Midbrain (tissue), 1 donor: ENCODE results near the gene THUMPD3.

Source experiments
- DNase-seq: peaks from one replicate; lab custom pipeline; 2025; lab: John Stamatoyannopoulos, UW

The THUMPD3 gene

DNA sequence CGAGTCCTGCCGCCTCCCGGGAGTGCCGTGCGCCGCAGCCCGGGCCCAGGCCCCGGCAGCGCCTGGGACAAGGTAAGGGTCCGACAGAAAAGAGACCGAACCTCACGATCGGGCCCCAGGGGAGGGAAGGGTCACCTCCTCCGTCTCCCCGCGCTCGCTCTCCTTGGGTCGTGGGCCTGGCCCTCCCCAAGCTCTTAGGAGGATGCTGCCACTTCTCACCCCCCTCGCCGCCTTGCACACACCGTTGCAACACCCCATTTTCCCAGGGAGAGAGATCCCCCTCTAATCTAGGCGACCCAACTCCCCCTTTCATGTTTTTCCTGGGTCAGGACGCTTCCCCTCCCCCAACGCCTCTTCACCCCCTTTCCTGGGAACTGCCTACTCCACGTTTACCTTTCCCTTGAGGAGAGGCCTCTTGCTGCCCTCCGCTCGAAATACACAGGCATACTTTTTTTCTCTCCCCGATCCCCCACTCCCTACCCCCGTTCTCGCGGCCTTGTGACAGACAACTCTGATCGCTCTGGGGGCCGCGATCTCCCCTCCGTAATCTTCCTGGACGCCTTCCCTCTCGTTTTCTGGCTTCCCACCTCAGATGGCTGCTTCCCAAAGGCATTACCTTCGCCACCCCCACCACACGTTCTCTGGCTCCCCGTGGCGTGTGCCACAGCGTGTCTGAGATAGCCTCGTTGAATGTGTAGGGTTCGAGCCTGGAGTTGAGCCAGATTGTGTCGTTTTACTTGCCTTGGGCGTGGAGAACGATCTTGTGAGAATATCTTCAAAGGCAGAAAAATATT lies 35.2 kb downstream of the THUMPD3 start:
- no peak for DNase-seq

DNA sequence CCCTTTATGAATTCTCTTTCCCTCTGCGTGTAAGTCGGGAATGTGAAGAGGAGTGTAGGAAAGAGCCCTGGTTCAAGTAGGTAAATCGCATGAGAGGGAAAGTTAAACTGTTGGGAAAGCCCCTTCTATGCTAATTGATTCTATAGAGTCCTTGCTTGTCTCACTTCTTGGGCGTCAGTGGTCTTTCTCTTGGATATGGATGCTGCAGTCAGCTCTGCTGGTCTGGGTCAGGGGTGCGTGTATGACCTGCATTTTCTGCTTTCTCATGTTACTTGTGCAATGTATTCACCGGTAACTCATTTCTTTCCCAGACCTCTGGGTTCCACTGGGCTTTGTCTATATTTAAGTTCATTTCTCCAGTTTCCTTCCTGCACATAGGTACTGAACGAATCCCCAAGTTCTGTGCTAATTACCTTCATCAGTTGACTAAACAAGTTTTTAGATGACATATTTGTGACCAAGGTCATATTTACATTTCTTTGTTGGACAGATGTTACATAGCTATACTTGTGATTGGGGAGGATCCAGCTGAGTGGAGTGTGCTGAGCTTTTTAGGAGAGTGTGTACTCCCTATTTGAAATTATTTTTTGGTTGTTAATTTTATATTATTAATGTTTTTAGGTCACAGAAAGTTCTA lies 36.0 kb downstream of the THUMPD3 start:
- peak; percentile 11 for DNase-seq

DNA sequence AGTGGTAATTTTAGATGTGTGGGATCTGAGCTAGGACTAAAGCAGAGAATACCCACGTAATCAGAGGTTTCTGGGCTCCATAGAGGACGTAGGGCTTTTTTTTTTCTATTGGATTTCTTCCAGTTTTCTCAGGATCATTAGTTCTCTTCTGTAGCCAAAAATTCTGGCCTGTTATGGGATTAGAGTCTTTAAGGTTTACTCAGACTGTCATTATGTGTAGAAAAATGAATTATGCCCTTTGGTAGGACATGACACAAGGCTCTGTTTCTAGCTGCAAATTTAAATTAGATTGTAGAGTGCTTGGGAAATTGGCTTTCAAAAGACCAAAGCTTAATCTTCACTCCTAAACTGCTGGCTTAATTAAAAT lies 36.5 kb downstream of the THUMPD3 start:
- no peak for DNase-seq

DNA sequence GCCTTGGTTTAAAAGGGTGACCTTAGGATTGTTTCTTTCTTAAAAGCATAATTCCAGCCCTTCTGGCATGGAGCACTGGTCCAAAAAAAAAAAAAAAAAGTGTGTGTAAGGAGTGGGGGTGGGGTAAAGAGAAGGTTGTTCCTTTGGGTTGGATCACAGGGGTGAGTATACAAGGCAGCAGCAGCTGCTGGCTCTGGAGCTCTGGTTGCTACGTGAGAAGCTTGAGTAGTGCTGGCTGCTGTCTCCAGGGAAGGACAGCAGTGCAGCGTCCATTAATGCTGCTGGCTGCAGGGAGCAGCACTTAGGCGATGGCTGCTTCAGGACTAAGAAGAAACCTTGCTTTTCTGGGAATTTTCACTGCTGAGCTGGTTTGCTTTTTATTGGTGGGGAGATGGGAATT lies 36.9 kb downstream of the THUMPD3 start:
- DNase-seq: peak; percentile 74

DNA sequence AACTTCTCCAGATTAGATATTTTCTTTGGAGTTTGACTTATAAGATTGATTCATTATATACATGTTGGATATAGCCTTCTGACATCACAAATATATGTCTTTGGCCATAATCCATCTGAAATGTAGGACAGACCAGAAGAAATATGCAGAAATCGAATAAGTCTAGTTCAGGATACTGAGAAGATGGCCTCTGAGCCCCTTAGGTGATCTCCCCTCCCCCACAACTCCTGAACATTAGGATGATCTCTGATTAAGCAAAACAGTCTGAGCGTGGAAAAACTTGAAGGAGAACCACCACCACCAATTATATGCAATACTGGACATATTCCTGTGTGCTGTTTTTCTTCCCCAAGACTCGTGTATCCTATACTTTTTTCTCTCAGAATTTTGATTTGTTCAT lies 37.8 kb downstream of the THUMPD3 start:
- no peak for DNase-seq

DNA sequence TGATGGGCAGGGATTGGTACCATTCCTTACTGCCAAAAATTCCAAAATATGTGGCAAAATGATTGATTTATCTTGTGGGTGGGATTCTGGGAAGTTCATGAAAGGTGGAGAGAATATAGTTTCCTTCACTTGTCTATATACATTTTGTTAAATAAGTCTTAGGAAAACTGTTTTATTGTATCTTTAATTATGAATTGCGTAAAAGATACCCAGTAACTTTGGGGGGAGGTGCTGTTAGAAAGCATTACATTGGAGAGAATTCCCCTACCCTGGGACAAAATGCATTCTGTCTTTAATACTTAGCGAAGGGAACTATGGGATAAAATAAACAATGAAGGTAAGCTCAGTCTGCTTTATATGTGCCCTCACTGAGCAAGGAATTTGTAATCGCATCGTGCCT lies 39.1 kb downstream of the THUMPD3 start:
- DNase-seq: no peak

DNA sequence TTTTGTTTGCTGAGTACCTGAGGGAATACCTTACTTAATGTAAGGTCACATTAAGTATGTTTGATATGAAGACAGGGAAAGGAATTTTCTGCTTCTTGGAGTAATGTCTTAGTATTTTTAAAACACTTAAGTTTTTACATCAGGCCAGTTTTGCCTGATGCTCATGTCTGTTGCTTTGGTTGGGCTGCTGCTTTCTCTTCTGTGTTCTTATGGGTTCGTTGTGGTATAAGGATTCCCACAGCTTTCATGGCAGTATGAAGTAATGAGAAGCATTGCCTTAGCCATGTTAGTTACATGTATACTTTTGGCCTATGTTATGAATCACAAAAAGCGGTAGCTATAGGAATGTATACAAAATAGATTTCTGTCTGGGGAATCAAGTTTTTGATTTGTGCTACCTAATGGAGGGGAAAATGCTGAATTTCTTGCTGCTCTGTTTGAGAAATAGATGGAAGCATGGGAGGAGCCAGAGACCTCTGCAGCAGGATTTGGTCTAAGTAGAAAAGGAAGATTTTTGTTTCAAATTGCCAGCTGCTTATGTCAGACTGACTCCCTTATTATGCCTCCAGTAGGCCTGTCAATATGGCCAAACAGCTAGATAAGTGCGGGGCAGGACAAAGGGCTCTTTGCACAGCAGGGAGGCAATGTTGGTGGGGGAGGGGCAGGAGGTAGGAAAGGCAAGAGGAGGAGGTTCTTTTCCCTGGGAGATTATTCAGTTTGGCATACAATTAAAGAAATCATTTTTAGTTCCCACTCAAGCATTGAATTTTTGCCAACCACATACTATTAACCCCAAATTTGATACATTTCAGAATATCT lies 39.8 kb downstream of the THUMPD3 start:
- peak; percentile 45 for DNase-seq

DNA sequence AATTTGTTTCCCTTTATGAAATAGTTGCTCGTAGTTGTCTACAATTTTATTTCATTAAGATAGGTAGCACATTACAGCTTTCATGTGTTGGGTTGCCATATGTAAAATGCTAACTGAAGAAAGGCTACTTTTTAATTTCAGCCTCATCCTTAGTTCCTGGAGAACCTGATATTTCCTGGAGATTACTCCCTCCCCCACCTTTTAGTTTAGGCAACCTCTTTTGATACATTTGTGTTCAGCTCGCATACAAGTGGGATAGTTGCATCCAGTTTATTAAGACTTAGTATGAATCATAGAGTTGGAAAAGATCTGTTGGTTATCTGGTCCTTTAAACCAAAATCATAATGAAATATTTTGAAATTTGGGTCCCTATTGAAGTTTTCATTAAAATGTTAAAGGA lies 40.6 kb downstream of the THUMPD3 start:
- no peak for DNase-seq

DNA sequence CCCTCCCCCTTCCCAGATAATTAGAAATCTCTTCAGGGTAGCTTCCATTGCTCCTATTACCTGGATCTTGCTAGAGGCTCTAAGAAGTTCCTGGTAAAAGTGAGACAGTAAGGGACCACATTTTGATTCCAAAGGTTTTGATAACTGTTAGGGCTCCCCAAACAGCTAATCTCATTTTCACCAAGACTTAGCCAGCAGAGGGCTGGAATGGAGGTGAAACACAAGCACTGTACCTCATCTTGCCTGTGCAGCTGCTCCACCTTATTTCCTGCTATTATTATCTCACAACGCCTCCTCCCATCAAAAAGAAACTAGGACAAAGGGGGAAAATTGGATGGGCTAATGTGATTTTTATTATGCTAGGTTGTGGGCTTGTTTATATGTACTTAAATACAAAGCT lies 41.8 kb downstream of the THUMPD3 start:
- DNase-seq: no peak

DNA sequence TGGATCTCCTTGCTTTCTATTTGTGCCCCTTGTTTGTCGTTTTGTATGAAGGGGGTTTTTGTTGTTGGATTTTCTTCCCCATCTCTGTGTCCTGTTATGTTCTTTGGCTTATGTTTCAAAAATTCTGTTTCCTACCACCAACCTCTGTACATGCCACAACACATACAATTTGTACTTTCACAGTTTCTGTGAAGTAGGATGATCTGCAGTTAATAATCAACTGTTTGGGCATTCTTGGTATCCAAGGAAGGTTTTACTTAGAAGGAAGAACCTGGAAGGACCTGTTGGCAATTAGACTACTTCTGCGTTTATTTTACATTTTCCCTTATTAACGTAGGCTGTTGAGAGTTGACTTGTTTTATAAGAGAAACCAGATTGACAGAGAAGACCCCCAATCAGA lies 42.9 kb downstream of the THUMPD3 start:
- no peak for DNase-seq

DNA sequence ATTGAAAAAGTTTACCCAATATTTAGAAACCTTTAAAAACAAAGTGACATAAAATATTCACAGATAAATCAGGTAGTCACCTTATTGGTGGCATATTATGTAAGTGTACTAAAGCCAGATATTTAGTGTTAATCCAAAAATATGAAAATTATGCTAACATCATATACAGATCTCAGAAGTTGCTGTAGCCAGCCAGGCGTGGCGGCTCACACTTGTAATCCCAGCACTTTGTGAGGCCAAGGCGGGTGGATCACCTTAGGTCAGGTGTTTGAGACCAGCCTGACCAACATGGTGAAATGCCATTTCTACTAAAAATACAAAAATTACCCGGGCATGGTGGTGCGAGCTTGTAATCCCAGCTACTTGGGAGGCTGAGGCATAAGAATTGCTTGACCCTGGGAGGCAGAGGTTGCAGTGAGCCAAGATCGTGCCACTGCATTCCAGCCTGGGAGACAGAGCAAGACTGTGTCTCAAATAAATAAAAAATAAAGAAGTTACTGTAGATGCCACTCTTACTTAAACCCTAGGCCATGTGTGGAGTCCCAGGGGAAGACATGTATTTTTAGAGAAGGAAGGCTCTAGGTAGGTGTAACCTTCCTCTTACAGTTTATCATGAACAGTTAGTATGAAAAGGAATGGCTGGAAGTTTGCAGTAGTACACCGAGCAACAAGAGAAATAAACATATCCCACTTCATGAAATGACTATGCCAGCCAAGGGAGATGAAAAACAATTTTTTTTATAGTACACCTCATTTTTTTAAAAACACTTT lies 44.2 kb downstream of the THUMPD3 start:
- DNase-seq: no peak

DNA sequence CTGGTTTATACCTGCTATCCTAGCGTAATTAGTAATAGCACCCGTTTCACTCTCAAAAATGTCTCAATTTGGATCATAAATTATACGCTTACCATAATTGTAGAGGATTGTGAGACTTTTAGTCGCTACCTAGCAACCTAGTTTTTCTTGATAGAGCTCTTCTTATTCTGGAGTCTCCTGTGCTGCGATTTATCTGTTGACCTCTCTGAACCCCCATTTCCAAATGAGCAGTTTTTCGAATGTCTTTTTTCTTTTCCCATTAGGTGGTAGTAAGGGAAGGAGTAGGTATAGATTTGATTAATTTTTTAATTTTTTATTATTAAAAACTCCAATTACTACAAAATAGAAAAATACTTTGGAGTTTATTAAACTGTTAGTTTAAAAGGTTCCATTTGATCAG lies 45.2 kb downstream of the THUMPD3 start:
- no peak for DNase-seq

DNA sequence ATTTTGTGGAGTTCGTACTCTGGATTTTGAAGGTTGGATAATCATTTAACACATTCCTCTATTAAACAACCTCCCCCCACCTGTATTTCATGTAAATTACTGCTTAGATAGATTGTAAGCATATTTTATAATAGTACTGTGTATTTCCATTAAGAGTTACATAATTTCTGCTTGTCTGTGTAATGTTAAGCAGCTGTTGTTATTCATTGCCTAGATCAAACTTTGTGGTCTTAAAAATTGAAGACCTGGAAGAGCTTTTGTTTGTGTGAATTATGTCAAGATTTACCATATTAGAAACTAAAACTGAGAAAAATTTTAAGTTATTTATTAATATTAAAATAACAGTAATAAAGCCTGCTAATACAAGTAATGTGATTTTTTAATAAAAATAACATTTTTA lies 45.7 kb downstream of the THUMPD3 start:
- DNase-seq: no peak

DNA sequence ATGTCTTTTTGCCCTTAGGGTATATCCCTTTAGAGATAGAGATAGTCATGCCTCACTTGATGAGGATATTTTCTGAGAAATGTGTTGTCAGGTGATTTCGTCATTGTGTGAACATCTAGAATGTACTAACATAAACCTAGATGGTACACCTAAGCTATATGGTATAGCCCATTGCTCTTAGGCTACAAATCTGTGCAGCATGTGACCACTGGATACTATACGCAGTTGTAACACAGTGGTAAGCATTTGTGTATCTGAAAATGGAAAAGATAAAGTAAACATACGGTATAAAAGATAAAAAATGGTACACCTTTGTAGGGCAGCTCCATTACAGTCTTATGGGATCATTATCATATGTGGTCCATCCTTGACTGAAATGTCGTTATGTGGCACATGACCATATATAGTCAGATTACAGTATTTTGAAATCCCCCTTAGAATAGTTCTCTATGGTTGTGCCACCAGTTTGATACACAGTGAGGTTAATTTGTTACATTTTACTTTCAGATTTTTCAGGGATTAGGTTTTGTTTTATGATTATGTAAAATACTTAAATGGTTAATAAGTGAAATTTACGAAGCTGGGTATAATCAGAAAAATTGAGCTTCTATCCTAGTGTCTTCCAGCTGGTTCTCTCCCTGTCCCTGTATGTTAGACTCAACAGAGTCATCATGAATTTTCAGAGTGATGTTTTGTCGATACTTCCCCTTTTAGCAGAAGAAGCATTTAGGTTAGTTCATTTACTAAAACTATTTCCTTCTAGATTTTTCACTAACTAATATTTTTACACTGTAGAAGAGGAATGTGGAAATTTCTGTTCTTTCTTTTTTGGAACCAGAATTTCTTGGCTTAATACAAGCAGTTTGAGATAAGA lies 47.4 kb downstream of the THUMPD3 start:
- no peak for DNase-seq

DNA sequence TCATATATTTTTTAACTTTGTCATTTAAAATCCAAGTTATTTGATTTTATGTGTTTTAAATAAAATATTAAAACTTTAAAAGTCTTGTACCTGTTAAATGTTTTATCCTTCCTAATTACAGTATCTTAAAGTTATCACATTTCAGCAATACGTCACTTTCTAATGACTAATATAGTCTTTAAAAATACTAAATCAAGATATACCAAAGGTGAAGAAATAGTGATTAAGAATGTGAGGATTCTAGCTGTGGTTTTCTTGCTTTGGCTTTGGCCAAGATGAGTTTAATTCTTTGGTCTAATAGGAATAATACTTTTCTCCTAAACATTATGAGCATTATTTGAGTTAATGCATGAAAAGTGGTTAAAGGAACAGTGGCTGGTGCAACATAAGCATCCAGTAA lies 48.4 kb downstream of the THUMPD3 start:
- no peak for DNase-seq

DNA sequence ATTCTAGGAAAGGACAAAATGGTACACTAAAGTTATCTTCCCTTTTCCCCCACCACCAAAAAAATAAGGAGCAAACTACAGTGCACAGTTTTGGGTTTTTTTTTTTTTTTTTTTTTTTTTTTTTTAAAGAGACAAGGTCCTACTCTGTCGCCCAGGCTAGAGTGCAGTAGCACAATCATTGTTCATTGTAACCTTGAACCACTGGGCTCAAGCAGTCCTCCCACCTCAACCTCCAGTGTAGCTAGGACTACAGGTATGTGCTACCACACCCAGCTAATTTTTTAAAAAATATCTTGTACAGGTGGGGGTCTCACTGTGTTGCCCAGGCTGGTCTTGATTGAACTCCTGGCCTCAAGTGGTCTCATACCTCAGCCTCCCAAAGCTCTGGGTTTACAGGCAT lies 49.4 kb downstream of the THUMPD3 start:
- DNase-seq: no peak

DNA sequence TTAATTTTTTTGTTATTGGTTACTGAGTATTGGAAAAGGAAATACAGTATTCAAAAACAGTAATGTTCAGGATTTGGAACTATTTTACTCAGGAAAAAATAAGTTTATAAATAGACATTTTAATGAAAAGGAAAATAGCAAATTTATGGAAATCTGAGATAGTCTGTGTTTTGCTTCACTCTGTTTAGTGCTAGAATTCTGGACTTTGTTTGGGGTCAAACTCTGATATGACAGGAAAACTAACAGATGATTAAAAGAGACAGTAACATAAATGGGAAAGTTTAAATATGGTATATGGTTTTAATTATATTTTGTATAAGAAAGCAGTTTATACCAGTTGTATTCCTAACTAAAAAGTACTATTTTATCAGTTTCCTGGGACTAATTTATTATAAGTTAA lies 52.0 kb downstream of the THUMPD3 start:
- no peak for DNase-seq

DNA sequence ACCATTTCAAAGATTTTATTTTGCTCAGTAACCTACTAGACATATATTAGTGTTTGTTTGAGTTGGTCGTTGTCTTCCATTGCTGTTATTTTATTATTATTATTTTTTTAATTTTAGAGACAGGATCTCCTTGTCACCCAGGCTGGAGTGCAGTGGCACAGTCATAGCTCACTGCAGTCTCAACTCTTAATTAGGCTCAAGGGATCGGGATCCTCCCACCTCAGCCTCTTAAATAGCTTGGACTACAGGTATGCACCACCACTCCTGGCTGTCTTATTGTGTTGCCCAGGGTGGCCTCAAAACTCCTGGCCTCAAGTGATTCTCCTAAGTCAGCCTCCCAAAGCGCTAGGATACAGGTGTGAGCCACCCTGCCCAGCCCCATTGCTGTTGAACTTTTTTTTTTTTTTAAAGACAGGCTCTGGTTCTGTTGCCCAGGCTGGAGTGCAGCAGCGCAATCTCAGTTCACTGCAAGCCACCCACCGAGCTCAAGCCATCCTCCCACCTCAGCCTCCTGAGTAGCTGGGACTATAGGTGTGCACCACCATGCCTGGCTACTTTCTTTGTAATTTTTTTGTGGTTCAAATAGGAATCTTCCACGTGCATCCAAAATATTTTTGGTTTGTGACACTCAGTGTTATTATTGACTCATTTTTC lies 52.8 kb downstream of the THUMPD3 start:
- no peak for DNase-seq

DNA sequence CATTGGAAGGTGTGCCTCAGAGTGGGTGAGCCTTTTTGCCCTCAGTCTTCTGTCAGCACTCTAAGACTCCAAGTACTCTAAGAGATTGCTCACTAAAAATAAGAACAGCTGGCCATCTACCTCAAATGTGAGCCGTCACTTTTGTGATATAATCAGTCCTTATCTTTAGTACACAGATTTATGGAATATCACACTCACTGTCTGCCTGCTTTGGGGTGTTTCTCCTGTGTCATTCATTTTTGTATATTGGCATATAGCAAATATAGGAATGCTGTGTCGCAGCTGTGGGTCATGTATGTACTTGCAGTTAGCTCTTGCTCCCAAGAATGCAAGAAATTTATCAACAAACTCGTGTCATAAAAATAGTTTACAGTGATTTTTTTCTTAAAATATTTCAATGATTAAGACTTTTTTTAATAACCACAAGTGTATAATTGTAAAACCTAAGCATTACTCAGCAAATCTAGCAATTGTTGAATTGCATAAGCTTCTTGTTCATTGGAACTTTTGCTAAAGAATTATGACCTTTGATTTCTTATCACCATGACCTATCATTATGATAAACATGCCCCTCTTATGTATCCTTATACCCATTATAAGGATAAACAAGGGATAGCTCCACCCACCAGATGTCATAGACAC lies 53.4 kb downstream of the THUMPD3 start:
- DNase-seq: no peak

DNA sequence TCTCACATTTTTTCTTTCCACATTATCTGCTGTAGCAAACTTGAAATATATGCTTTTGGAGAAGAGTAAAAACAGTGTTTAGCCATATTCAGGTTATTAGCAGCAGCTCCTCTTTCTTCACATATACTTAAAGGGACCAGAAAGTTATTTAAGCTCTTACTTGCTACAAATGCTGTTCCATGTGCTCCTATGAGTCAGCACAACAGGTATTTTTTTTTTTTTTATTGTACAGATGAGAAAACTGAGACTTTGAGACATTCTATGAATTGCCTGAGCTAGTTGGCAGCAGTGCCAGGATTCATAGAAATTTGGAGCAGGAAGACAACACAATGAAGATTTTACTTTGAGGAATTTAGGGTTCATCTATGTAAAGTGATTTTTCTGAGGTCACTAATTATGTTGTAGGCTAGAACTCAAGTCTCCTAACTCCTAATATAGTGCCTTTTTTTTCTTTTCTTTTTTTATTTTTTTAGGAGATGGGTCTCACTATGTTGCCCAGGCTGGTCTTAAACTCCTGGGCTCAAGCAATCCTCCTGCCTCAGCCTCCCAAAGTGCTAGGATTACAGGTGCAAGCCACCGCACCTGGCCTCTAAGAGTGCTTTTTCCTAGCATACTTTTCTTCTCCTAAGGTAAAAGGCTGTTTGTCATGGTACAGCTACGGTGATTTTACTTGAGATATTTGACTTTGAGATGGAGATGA lies 58.1 kb downstream of the THUMPD3 start:
- no peak for DNase-seq
